GM23248 (cell line): Measurements from ENCODE around the gene FAM204A.

ENCODE experiments used
- EZH2 ChIP-seq: fragments of 200-600 bp; sonication (generic); IDR thresholded peaks from 2 replicates; pipeline ENCODE4 v1.6.1; 2018; ENCODE audit warnings: antibody characterized with exemption, mild to moderate bottlenecking; ENCODE audit not compliant: insufficient read depth, poor library complexity, severe bottlenecking
- EZH2phosphoT487 ChIP-seq: fragments of 200-600 bp; sonication (generic); IDR thresholded peaks from 2 replicates; pipeline ENCODE4 v1.6.1; 2018; ENCODE audit warnings: antibody characterized with exemption, moderate library complexity, mild to moderate bottlenecking, low read depth; ENCODE audit not compliant: insufficient read depth

DNA sequence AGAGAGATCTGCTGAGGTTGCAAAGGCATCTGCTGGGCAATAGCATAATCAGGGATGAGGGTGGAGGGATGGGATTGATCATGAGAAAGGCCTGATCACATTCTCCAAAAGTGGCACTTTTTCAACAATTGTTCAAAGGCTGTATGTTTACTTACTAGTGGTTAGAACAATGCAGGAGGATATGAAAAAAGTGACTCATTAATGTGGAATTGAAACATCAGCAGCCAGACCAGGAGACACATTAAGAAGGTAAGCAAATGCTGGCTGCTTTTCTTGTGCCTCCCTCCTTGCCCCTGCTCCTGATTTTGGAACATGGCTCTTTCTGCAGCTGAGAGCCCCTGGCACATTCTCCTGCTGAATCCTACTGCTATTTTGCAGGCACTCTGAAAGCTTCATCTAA lies 63.5 kb downstream of the FAM204A start:
- no peak for TF ChIP-seq EZH2
- TF ChIP-seq EZH2phosphoT487 = no peak
